ENCODE measurements around the gene GSE1.

DNA sequence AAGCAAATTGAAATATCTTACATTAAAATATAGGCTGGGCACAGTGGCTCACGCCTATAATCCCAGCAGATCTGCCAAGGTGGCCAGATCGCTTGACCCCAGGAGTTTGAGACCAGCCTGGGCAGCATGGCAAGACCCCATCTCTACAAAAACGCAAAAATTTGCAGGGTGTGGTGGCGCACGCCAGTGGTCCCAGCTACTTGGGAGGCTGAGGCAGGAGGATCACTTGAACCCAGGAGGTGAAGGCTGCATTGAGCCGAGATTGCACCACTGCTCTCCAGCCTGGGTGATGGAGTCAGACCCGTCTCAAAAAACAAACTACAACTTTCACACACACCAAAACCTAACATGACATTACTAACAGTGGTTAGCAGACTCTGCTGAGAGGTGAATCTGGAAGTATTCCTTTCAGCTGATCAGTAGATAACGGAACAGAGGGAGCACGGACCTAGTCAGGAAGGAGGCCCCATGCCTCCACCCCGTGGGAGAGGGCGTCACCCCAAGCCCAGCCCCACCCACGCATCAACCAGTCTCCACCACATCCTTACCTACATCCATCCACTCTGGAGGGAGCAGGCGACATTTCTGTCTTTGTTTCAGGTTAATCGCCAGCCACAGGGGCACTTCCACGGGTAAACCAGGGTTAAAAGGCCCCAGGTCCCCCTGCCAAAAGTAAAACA, 73.9 kb downstream of the GSE1 start:
- no peak for TF ChIP-seq POLR2AphosphoS5 (IDR thresholded peaks at IDR 0.05; ENCODE audit: low read depth, low read length)
- no peak for TF ChIP-seq TAF1 (IDR thresholded peaks at IDR 0.05; ENCODE audit: borderline replicate concordance, low read depth, low read length)

All from GM12892 (cell line).